K562 (cell line): Measurements from ENCODE around the gene APC. TPM values are rescaled to one million over a fixed set of nuclear protein-coding genes. Genes with fewer than 3 reads are reported as not detected.

Experiments used
- ATAC-seq: fragments of 200-7000 bp; cut with Tn5 transposase; 3 replicates; pipeline ENCODE4 v1.9.1; 2020; ENCODE audit warnings: moderate library complexity
- BruUV-seq: library from RNA; stranded (reverse); fragments of 400-500 nt; replicated peaks from 2 replicates; lab custom pipeline; 2021; lab: Mats Ljungman, UMichigan
- CTCF ChIA-PET: fragments of 300-600 bp; formaldehyde crosslinking; extraction: SDS; loops from one replicate; lab custom pipeline; 2021; ENCODE audit warnings: low intra/inter-chr PET ratio; lab: Yijun Ruan, JAX
- POLR2A ChIA-PET: fragments of 300-600, 350-650 bp; sonication (Branson Sonifier 250); formaldehyde crosslinking; extraction: SDS; loops from one replicate; lab custom pipeline; 2021; ENCODE audit warnings: antibody characterized with exemption, inconsistent platforms; lab: Yijun Ruan, JAX
- DNase-seq, 4 experiments: peaks; one replicate each; pipeline versions ENCODE4 v3.0.0 to v3.0.0-alpha.2; 2011 to 2018; ENCODE audit warnings: low spot score in 3 of 4, mixed read lengths in 3 of 4; ENCODE audit errors: extremely low read depth in 1 of 4
- FAIRE-seq: peaks from 2 replicates; lab custom pipeline; 2011; peaks lifted over from hg19 to GRCh38; lab: Jason Lieb, UNC
- H2AFZ ChIP-seq: 2 replicates; pipeline ENCODE4 v1.6.0; 2011; ENCODE audit warnings: low read depth, low read length, control low read depth, inconsistent platforms
- H3K27ac ChIP-seq: fragments of 200-600 bp; 3 replicates; pipeline ENCODE4 v1.8.0; 2011; ENCODE audit warnings: low read depth, mild to moderate bottlenecking, control low read depth, inconsistent platforms, low read length, moderate library complexity, mixed read lengths; ENCODE audit errors: extremely low read depth
- H3K27me3 ChIP-seq, 2 experiments: fragments of 300-600 bp in 1 of 2; 2 replicates in 1 of 2; 3 replicates in 1 of 2; pipeline versions ENCODE4 v1.6.0 to v1.8.0; 2011; ENCODE audit warnings: inconsistent platforms in 2 of 2, low read length in 2 of 2, mild to moderate bottlenecking in 1 of 2, mixed read lengths in 1 of 2, moderate library complexity in 1 of 2; ENCODE audit not compliant: control insufficient read depth in 2 of 2, insufficient read depth in 2 of 2
- H3K36me3 ChIP-seq: fragments of 300-600 bp; 3 replicates; pipeline ENCODE4 v1.8.0; 2011; ENCODE audit warnings: mild to moderate bottlenecking, low read length, inconsistent platforms; ENCODE audit not compliant: control insufficient read depth, insufficient read depth
- H3K4me1 ChIP-seq, 2 experiments: fragments of 200-600 bp in 1 of 2; replicated peaks in 1 of 2; 2 replicates in 1 of 2; 3 replicates in 1 of 2; pipeline versions ENCODE4 v1.5.1 to v1.8.0; 2011; ENCODE audit warnings: inconsistent platforms in 2 of 2, low read length in 2 of 2, mild to moderate bottlenecking in 1 of 2, mixed read lengths in 1 of 2, moderate library complexity in 1 of 2; ENCODE audit not compliant: control insufficient read depth in 2 of 2, insufficient read depth in 2 of 2
- H3K4me2 ChIP-seq: 2 replicates; pipeline ENCODE4 v1.6.1; 2011; ENCODE audit warnings: low read length, control low read depth, inconsistent platforms, mixed read lengths; ENCODE audit not compliant: insufficient read depth
- H3K4me3 ChIP-seq: fragments of 200-600 bp; sonication (generic), shearing (Covaris generic); 2 replicates; pipeline ENCODE4 v1.5.1; 2016; ENCODE audit warnings: control low read depth, inconsistent platforms
- H3K79me2 ChIP-seq: fragments of 200-600 bp; 3 replicates; pipeline ENCODE4 v1.8.0; 2011; ENCODE audit warnings: low read length, inconsistent platforms; ENCODE audit not compliant: control insufficient read depth, insufficient read depth
- H3K9ac ChIP-seq, 2 experiments: 2 replicates each; pipeline versions ENCODE4 v1.6.0 to v1.6.1; 2011; ENCODE audit warnings: low read depth in 2 of 2, low read length in 2 of 2, control low read depth in 1 of 2, inconsistent platforms in 1 of 2, mild to moderate bottlenecking in 1 of 2, mixed read lengths in 1 of 2; ENCODE audit not compliant: insufficient read depth in 1 of 2
- H3K9me1 ChIP-seq: one replicate; pipeline ENCODE4 v1.6.0; 2011; ENCODE audit warnings: inconsistent platforms, mild to moderate bottlenecking, low read length, moderate library complexity; ENCODE audit not compliant: control insufficient read depth, insufficient read depth
- H3K9me3 ChIP-seq: replicated peaks from 2 replicates; pipeline ENCODE4 v1.5.1; 2011; ENCODE audit warnings: low read depth, low read length, inconsistent platforms; ENCODE audit not compliant: control insufficient read depth, insufficient read depth
- H4K20me1 ChIP-seq: replicated peaks from 2 replicates; pipeline ENCODE4 v1.6.1; 2011; ENCODE audit warnings: low read length, inconsistent platforms, mixed read lengths; ENCODE audit not compliant: control insufficient read depth, insufficient read depth
- ARID1B ChIP-seq: fragments of 450-650 bp; IDR thresholded peaks from 2 replicates; pipeline ENCODE4 v1.6.1; 2016; ENCODE audit warnings: antibody characterized with exemption, mild to moderate bottlenecking, inconsistent platforms
- HCFC1 ChIP-seq: IDR thresholded peaks from 2 replicates; pipeline ENCODE4 v1.6.1; 2012; ENCODE audit warnings: low read depth, low read length, improper control_type of control experiment
- HDAC3 ChIP-seq: fragments of 450-650 bp; IDR thresholded peaks from 2 replicates; pipeline ENCODE4 v1.6.1; 2018; ENCODE audit warnings: borderline replicate concordance, mild to moderate bottlenecking, moderate library complexity; ENCODE audit not compliant: partially characterized antibody
- HEY1 ChIP-seq: fragments of 250-450 bp; sonication (Bioruptor Pico); IDR thresholded peaks from 2 replicates; pipeline ENCODE4 v1.5.0; 2020; ENCODE audit warnings: mild to moderate bottlenecking, moderate library complexity, borderline replicate concordance
- PHB ChIP-seq: fragments of 250-450 bp; sonication (Bioruptor Pico); IDR thresholded peaks from 2 replicates; pipeline ENCODE4 v1.5.0; 2021
- SRSF1 ChIP-seq: fragments of 200-400 bp; formaldehyde crosslinking; IDR thresholded peaks from 2 replicates; pipeline ENCODE4 v1.6.1; 2017; ENCODE audit warnings: mild to moderate bottlenecking, low read depth, low read length, moderate library complexity
- VEZF1 ChIP-seq: fragments of 200-800 bp; sonication (Bioruptor generic); IDR thresholded peaks from 2 replicates; pipeline ENCODE4 v1.6.1; 2017; ENCODE audit warnings: missing genetic modification characterization, missing compliant biosample characterization
- ZKSCAN3 ChIP-seq: fragments of 250-450 bp; sonication (Bioruptor Pico); IDR thresholded peaks from 2 replicates; pipeline ENCODE4 v1.4.0; 2020
- ZNF609 ChIP-seq: sonication (generic); formaldehyde crosslinking; IDR thresholded peaks from 2 replicates; pipeline ENCODE4 v1.8.1; 2023; ENCODE audit warnings: missing genetic modification reagents, mild to moderate bottlenecking, borderline replicate concordance
- WGBS: fragments of 100-300 bp; shearing (Covaris generic); methylation state at CpG from one replicate; pipeline ENCODE4 v1.1.6; 2016; ENCODE audit warnings: low coverage, mixed read lengths; ENCODE audit not compliant: insufficient coverage; ENCODE audit errors: missing lambda C conversion rate; 5-methylcytosine and 5-hydroxymethylcytosine counted together
- in situ Hi-C: fragments of 300-500 bp; cut with MboI; formaldehyde crosslinking; loops from 4 replicates; pipeline ENCODE4 v1.15.0; 2018; ENCODE audit warnings: inconsistent platforms, mixed read lengths
- intact Hi-C: fragments of 100-400 bp; cut with micrococcal nuclease; formaldehyde crosslinking; loops from 2 replicates; pipeline ENCODE4 v1.14.2; 2022
- polyA plus RNA-seq, 8 experiments: library from polyadenylated mRNA; depleted of rRNA in 4 of 8; stranded (reverse) in 5 of 8; unstranded in 3 of 8; fragments of >200 nt; fragmentation: Nextera tagmentation in 2 of 8; fragmentation: Illumina TruSeq in 1 of 8; extraction: Ambion mirVana in 2 of 8; extraction: Trizol in 1 of 8; gene quantifications; 2 replicates each; pipeline versions ENCODE4 v1.2.1 to v1.2.3, GENCODE V29; 2011 to 2014; ENCODE audit warnings: inconsistent platforms in 1 of 8, missing spikeins in 1 of 8
- total RNA-seq, 7 experiments: library from RNA; depleted of rRNA in 6 of 7; stranded (reverse); fragments of >200 nt in 6 of 7; fragmentation: Illumina TruSeq in 2 of 7; extraction: Trizol in 2 of 7; gene quantifications; 2 replicates each; pipeline versions ENCODE4 v1.2.1 to v1.2.3, GENCODE V29; 2011 to 2021; ENCODE audit warnings: low replicate concordance in 1 of 7

The APC gene
- total and polyA plus RNA-seq, 9 of the 15 experiments (the other 6 are each of a cell fraction or from before 2014, with no cell fraction given) = 5.7 to 29.5 (median 15.4) TPM

- Histone ChIP-seq H3K79me2 (no peaks in the 10 kb centered on the region), H3K9me3 (no peaks in the 10 kb centered on the region), H3K27ac (peak overlapping the region; percentile 50; the same call in 2 of the 3 replicates), H2AFZ (no peak overlapping the region), H3K9ac (peak overlapping the region in 1 of 2 experiments; percentile 13; a peak in 1 of 4 replicates), H3K4me1 (peaks cover 0 to 13% of the 10 kb centered on the region in 2 experiments; a peak in 4 of 5 replicates), H4K20me1 (no peaks in the 10 kb centered on the region), H3K27me3 (no peaks in the 10 kb centered on the region), H3K9me1 (no peaks in the 10 kb centered on the region), H3K36me3 (peaks cover 54% of the 10 kb centered on the region; the same call in 2 of the 3 replicates), H3K4me3 (no peak overlapping the region), H3K4me2 (peak overlapping the region; percentile 19; the same call in 1 of the 2 replicates)
- intact Hi-C loops = no loop called here
- 22% methylated on average over 2 of the region's 2 CpGs for WGBS
- CTCF ChIA-PET = no interaction called here
- DNase-seq = peak in 2 of 4 experiments; percentile 16 to 39
- peak; percentile 53 for ATAC-seq
- no TSS peak for BruUV-seq
- peak; percentile 23 for FAIRE-seq
- in situ Hi-C loops = no loop called here
- POLR2A ChIA-PET = interaction anchor here (0.6 kb wide), 1 partner anchor 16 kb away, joined by 4 read pairs; no protein-coding TSS in a partner anchor
- 0 out of 2 replicates have a peak, but pooled peaks have one; percentile 17 for TF ChIP-seq VEZF1 (CRISPR knock-in tag)
- TF ChIP-seq HCFC1 = no peak
- TF ChIP-seq ARID1B = peak; percentile 58
- TF ChIP-seq SRSF1 = no peak
- no peak for TF ChIP-seq ZNF609 (CRISPR knock-in tag)
- TF ChIP-seq PHB (CRISPR knock-in tag) = no peak
- TF ChIP-seq HEY1 (CRISPR knock-in tag) = no peak
- TF ChIP-seq HDAC3 = no peak
- TF ChIP-seq ZKSCAN3 (CRISPR knock-in tag) = no peak
Observed at GRCh38 chr5:112795944-112796678, 58.4 kb downstream of the APC start.
